Prostate gland (tissue), 2 donors: Measurements from ENCODE around the gene CFDP1.

Experiments
- POLR2A ChIP-seq: fragments of 450-650 bp; IDR thresholded peaks from one replicate; pipeline ENCODE4 v1.6.1; 2016; ENCODE audit warnings: antibody characterized with exemption, mild to moderate bottlenecking
- POLR2AphosphoS5 ChIP-seq: sonication (generic); formaldehyde crosslinking; IDR thresholded peaks from one replicate; pipeline ENCODE4 v1.6.1; 2017; ENCODE audit warnings: antibody characterized with exemption
- TF ChIP-seq, protein P1 (sequence below), 4 experiments: fragments of 200-600 bp in 2 of 4; fragments of 450-650 bp in 2 of 4; sonication (generic) in 2 of 4; IDR thresholded peaks; 1 replicate in 3 of 4; 2 replicates in 1 of 4; pipeline ENCODE4 v1.5.1; 2016 to 2019; ENCODE audit warnings: antibody characterized with exemption in 4 of 4, mild to moderate bottlenecking in 2 of 4, moderate library complexity in 2 of 4

DNA sequence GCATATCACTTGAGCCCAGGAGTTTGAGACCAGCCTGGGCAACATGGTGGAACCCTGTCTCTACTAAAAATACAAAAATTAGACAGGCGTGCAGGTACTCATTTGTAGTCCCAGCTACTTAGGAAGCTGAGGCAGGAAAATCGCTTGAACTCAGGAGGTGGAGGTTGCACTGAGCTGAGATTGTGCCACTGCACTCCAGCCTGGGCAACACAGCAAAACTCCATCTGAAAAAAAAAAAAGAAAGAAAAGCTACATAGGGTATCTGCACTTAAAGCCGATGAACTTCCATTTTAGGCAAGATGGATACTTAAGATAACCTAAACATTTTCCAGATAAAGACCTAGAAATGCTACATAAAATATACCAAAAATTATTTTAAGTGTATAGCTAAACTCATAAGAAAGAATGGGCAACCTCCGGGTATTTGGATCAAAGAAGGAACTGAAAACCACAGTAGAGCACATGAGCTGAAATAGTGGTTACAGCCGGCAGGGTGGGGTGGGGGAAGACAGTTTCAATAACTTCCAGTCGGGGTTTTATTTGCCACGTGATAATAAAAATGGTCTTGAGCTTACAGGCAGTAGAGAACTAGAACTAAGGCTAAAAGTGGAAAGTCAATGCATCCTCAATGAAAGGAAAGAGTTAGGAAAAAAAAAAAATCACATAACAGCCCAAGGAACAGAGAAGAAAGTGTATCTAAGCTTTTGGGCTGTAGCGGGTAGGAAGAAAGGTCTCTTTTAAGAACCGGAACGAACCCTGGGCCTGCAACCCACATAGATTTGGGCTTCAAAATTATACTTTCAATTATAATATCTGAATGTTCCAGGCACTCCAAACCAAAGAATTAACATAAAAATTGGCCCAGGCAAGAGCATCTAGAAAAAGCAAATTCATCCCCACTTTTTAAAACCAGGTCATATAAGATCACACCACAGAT lies 53.1 kb downstream of the CFDP1 start:
- TF ChIP-seq, protein P1, sequence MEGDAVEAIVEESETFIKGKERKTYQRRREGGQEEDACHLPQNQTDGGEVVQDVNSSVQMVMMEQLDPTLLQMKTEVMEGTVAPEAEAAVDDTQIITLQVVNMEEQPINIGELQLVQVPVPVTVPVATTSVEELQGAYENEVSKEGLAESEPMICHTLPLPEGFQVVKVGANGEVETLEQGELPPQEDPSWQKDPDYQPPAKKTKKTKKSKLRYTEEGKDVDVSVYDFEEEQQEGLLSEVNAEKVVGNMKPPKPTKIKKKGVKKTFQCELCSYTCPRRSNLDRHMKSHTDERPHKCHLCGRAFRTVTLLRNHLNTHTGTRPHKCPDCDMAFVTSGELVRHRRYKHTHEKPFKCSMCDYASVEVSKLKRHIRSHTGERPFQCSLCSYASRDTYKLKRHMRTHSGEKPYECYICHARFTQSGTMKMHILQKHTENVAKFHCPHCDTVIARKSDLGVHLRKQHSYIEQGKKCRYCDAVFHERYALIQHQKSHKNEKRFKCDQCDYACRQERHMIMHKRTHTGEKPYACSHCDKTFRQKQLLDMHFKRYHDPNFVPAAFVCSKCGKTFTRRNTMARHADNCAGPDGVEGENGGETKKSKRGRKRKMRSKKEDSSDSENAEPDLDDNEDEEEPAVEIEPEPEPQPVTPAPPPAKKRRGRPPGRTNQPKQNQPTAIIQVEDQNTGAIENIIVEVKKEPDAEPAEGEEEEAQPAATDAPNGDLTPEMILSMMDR (IDR thresholded peaks at IDR 0.05), result no peak
- TF ChIP-seq POLR2A, result no peak
- no peak for TF ChIP-seq POLR2AphosphoS5
